ENCODE data around the gene CCNL2. TPM values are rescaled to one million over a fixed set of nuclear protein-coding genes. Genes with fewer than 3 reads are reported as not detected.
A peak's percentile ranks its signal among the peaks of the same experiment; 100 is the strongest.

CCNL2 gene
- total RNA-seq, 4 donors from 2014 or later = 122 to 249 (median 142) TPM

GRCh38 chr1:1367315-1367714 lies 31.8 kb downstream of the CCNL2 start:
- 93 to 95% methylated on average over 5 of the region's 5 CpGs for WGBS, 2 donors
- intact Hi-C loops (cut with DNase I; ENCODE audit: low total_unique reads) = no loop called here
- TF ChIP-seq CTCF (IDR thresholded peaks at IDR 0.05) (no peak), POLR2A (IDR thresholded peaks at IDR 0.05) (no peak)

GRCh38 chr1:1366699-1367066 lies 32.5 kb downstream of the CCNL2 start:
- no peak for DNase-seq (ENCODE audit: low spot score in 2 of 2)
- 92 to 96% methylated on average over 2 to 3 of the region's 3 CpGs for WGBS, 2 donors
- intact Hi-C loops (cut with DNase I; ENCODE audit: low total_unique reads) = no loop called here
- TF ChIP-seq CTCF (IDR thresholded peaks at IDR 0.05) (no peak), POLR2A (IDR thresholded peaks at IDR 0.05) (no peak)
- no peak overlapping the region for H3K4me3 ChIP-seq (ENCODE audit: low read depth, poor library complexity, severe bottlenecking)

More at GRCh38 chr1:1367315-1367714, 31.8 kb downstream of the CCNL2 start:
- H3K4me3 ChIP-seq (ENCODE audit: low read depth, poor library complexity, severe bottlenecking) = no peak overlapping the region
- no peak for DNase-seq (ENCODE audit: low spot score in 2 of 2)

GRCh38 chr1:1365875-1366698 lies 33.0 kb downstream of the CCNL2 start:
- TF ChIP-seq POLR2A (IDR thresholded peaks at IDR 0.05) (no peak), CTCF (IDR thresholded peaks at IDR 0.05) (no peak)
- intact Hi-C loops (cut with DNase I; ENCODE audit: low total_unique reads) = no loop called here
- no peak for DNase-seq (ENCODE audit: low spot score in 2 of 2)
- no peak overlapping the region for H3K4me3 ChIP-seq (ENCODE audit: low read depth, poor library complexity, severe bottlenecking)
- WGBS, 2 donors = 76 to 84% methylated on average over 10 of the region's 10 CpGs

GRCh38 chr1:1364266-1364665 lies 34.9 kb downstream of the CCNL2 start:
- peak in 1 of 2 donors; percentile 23 for DNase-seq (ENCODE audit: low spot score in 2 of 2)
- TF ChIP-seq CTCF (IDR thresholded peaks at IDR 0.05) (no peak), POLR2A (IDR thresholded peaks at IDR 0.05) (no peak)
- intact Hi-C loops (cut with DNase I; ENCODE audit: low total_unique reads) = no loop called here
- no peak overlapping the region for H3K4me3 ChIP-seq (ENCODE audit: low read depth, poor library complexity, severe bottlenecking)
- WGBS, 2 donors = 64 to 69% methylated on average over 14 of the region's 14 CpGs

- TF ChIP-seq POLR2A (IDR thresholded peaks at IDR 0.05) (no peak), CTCF (IDR thresholded peaks at IDR 0.05) (no peak)
- no peak for DNase-seq (ENCODE audit: low spot score in 2 of 2)
- 24 to 28% methylated on average over 13 of the region's 13 CpGs for WGBS, 2 donors
- intact Hi-C loops (cut with DNase I; ENCODE audit: low total_unique reads) = no loop called here
- no peak overlapping the region for H3K4me3 ChIP-seq (ENCODE audit: low read depth, poor library complexity, severe bottlenecking)
Measured at GRCh38 chr1:1361982-1362423, 37.1 kb downstream of the CCNL2 start.

Data from lower leg skin (tissue), 4 donors.